NCI-H446 treated with DMSO at 0.1 percent for 48 hours (cell line): Measurements from ENCODE around the gene CASP6.

Experiments used
- DNase-seq: peaks from one replicate; lab custom pipeline; 2025; lab: John Stamatoyannopoulos, UW

Gene CASP6

GRCh38 chr4:109671350-109671749 is 31.9 kb downstream of the CASP6 start:
- DNase-seq = no peak

GRCh38 chr4:109665783-109666485 is 37.3 kb downstream of the CASP6 start:
- DNase-seq = peak; percentile 64

- DNase-seq = no peak
Measured at GRCh38 chr4:109662771-109663170, 40.5 kb downstream of the CASP6 start.

GRCh38 chr4:109662116-109662515 is 41.1 kb downstream of the CASP6 start:
- DNase-seq = no peak

GRCh38 chr4:109658871-109659410 is 44.3 kb downstream of the CASP6 start:
- no peak for DNase-seq

GRCh38 chr4:109657854-109658418 is 45.3 kb downstream of the CASP6 start:
- no peak for DNase-seq

GRCh38 chr4:109655396-109655795 is 47.8 kb downstream of the CASP6 start:
- no peak for DNase-seq

GRCh38 chr4:109649872-109650271 is 53.4 kb downstream of the CASP6 start:
- DNase-seq = no peak

GRCh38 chr4:109648997-109649575 is 54.2 kb downstream of the CASP6 start:
- no peak for DNase-seq

GRCh38 chr4:109648266-109648996 is 54.8 kb downstream of the CASP6 start:
- DNase-seq = no peak

GRCh38 chr4:109645874-109646710 is 57.2 kb downstream of the CASP6 start:
- DNase-seq = no peak

- no peak for DNase-seq
Measured at GRCh38 chr4:109640644-109641043, 62.6 kb downstream of the CASP6 start.
